Stimulated activated CD4-positive, alpha-beta T cell treated with anti-CD3 and anti-CD28 coated beads, TNF-alpha, amount 100 ng/mL, for 1 hour (primary cell): Measurements from ENCODE around the gene RELN.

Experiments
- DNase-seq, 3 donors: peaks; one replicate each; pipeline ENCODE4 v3.0.0-alpha.2; 2020; ENCODE audit warnings: low read depth in 3 of 3, low spot score in 1 of 3

RELN gene

DNA sequence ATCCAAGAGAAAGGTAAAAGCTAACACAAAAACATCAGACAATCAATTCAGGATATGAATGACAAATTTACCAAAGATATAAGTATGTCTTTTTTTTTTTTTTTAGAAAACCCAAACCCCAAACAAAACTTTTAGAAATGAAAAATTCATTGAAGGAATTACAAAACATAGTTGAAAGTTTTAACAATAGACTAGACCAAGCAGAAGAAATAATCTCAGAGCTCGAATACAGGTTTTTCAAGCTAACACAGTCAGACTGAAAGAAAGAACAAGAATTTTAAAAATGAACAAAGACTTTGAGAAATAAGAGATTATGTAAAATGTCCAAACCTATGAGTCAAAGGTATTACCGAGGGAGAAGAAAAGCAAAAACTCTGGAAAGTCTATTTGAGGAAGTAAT is 345.1 kb downstream of the RELN start:
- no peak for DNase-seq

DNA sequence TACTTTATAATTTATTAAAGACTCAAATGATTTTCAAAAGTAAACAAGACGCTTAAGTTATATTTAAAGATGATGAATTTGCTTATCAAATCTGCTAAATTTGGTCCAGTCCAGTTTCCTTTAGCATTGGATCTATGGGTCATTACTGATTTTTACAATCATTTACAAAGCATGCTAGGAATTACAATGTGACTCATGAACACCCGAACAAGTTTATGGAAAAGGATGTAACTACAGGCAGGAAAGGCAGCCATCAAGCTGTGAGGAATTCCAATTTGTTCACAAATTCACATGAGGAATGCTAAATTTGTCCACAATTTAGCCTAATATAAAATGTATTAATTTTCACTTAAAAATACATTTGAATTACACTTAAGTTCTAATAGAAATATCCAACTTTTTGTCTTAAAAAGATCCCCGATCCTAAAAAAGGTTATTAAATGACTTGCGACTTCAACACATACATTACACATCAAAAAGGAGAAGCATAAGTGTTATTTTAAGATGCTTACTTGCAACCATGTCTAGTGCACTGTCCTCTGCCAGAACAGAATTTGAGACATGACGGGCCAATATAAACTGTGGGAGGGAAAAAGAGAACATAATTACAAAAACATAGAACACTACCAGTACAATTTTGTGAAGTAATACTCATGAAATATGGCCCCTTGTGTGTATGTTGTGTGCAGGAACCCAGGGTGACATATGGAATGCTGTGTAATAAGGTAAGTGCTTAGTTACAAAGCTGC is 349.3 kb downstream of the RELN start:
- no peak for DNase-seq

DNA sequence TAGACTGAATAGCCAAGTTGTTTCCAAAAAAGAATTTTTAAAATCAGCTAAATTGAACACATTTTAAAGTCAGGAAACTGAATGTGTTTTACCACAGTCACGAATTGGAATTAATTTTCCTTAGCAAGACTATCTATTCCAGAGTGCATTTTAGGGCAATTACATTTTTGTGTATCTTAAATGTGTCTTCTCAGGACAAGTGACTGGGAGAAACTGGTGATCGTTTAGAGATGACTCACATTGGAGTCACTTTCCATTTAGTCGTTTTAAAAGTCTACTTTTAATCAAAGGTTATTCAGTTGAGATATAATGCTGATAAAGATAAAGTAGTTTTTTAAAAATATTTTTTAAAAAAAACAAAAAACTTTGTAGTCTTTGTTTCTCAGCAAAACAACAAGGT is 351.7 kb downstream of the RELN start:
- DNase-seq, result no peak

DNA sequence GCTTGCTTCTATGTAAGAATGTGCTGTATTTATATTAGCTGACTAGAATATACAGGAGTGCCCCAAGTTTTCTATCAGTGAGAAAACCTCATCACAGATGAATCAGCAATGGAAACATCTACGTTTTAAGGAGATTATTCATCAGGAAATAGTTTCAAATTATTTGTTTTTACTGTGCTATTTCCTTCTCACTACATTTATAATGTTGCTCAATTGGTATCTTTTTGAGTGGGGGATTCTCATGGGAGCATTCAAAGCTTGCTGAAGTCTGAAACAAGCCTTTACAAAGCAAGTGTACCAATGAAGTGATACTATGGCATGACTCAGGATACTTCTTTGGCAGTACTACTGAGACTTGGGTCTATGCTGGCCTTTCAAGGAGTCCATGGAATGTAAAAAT is 352.4 kb downstream of the RELN start:
- no peak for DNase-seq

DNA sequence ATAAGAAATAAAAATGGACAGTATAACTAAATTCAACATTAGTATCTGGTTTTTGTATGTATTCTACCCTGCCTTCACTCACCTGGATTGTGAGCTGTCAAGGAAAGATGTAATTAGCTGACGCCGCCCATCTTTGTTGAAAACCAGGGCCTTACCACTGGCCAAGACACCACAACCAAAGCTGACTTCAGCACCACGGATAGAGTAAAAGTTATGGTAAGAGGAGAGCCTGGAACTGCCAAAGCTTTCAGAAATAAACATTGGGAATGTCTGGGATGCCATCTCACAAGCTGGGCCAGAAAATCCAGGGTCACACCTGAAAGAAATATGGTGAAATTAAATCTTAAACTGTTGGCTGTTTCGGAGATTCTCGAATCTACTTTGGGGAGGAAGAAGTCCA is 353.3 kb downstream of the RELN start:
- no peak for DNase-seq

DNA sequence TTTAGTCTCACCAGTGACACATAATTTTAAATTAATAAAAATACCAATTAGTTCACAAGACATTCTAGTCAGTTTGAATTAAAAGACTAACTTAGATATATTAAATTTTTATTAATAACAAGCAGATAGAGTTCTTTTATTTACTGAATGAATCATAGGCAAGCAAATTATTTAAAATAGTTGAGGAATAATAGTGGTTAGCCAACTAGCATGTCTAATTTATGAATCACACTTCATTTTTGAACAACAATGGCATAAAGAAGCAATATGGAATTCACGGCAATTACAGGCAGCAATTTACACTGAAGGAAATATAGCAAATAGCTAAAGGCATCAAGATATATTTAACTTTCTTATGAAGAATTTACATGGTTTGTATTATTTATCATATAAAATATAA is 356.5 kb downstream of the RELN start:
- no peak for DNase-seq

DNA sequence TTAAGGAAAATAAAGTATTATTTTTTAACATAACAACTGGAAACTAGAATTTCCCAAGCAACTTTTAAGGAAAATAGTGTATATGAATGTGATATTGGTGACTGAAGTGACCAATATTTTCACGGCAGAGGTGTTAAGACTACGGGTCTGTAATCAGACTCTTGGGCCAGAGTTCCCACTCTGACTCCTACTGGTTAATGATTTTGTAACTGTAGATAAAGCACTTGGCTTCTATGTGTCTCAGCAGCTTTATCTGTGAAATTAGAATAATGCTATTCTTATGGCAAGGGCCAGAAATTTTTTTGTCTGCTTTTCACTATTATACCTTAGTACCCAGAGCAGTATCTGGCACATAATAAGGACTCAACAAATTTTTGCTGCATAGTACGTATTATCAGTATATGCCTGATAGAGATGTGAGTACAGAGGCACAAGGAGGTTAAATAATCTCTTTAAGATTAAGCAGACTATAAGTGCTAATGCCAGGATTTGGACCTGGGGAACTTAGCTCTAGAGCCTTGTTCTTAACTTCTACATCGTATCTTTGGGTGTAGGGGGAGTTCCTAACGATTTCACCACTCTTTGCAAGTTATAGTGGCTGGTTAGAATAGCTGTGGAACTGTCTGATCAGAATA is 357.3 kb downstream of the RELN start:
- no peak for DNase-seq

DNA sequence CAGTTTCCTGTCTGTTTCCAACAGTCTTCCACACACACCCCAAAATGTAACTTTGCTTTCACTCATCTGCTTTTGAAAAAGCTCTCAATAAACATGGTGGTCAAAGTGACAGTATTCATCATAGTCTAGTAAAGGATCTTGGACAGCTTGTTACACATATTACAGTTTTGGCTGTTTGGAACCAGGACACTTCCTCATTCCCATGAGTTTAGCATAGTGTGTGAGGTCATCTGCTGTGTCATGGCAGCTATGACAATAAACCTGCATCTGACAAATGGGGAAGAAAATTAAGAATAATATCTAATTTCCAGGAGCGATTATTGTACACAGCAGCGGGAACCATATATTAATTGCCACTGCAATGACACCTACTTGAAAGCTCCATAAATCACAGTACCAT is 359.1 kb downstream of the RELN start:
- DNase-seq, result no peak

DNA sequence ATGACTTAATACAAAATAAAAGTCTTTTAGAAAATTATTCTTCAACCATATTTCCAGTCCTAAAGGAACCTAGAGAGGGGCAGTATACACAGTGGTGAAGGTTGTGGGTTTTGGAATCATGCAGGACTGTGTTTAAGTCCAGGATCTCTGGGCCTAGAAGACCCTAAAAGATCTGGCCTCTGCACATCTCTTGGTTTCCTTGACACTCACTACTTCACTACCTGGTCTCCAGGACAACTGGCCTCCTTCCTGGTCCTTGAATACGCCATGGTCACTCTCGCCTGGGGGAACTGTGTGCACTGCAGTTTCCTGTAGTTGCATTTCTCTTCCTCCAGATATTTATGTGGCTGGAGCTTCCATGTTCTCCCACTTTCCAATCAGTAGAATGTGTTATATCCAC is 360.7 kb downstream of the RELN start:
- no peak for DNase-seq

DNA sequence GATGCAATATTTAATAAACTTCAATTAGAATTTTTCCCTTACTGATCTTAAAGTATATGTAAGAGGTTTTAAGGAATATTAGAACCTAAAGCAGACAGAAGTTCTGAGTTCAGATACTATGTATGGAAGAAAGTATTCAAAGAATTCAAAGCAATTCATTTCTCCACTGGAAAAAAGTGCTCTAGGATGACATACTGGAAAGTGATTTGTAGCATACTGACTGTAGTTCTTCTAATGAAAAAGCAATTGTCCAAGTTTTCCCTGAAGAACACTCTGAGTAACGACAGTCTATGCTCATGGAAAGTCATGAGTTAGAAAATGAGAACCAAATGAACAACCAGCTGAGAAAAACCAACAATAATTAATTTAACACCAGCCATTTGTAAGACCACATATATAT is 362.7 kb downstream of the RELN start:
- no peak for DNase-seq

DNA sequence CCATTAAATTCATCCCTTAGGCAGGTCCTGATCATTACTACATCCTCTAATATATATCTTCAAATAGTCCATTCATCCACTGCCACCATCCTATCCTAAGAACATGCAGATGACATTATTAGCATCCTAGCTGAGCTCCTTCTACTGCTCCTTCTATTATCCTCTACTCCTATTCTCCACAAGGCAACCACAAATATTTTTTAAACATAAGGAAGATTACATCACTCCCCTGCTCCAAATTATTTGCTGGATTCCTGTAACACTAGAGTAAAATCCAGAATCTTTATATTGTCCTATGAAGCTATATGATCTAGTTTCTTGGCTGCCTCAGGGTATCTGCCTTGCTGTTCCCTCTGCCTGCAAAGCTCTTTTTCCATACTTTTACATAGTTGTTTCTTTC is 367.2 kb downstream of the RELN start:
- DNase-seq, result no peak

DNA sequence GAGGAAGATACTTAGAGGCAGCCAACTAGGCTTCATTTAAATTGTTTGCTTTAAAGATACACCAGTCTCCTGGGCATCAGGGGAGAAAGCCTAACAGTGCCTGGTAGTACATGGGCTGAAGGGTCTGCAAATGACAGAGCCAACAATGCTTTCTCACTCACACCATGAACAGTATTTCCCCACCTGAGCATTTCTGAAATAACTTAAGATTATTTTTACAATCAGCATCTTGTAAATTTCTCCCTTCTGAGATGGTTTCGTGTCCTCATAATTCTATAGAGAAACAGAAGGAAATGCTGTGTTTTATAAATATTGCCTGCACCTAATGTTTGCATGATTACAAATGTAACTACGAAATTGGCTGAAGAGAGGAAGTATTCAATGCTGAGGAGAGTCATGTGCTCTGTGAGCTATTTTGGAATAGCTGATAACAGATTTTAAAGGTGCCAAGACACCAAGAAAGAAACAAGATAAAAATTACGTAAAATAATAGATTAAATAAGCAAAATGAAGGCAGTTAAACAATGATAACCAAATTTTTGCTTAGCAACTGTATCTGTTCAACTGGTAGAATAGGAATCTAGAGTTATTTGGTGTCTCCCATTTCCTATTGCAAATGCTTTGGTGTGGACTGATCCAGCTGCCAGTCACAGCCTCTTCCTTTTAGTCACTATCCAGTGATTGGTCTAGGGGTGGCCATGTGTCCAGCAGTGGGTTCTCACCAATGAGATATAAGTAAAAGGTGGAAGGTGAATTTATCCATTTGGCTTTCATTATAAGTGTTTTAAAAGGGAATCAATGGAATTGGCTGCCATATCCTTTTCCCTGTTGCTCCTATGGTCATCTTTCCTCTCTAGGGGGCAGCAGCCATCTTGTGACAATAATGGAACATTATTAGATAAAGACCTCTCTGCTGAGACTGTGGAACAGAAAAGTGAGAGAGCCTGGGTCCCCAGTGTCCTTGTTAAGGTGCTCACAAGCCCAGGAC is 375.5 kb downstream of the RELN start:
- DNase-seq, result no peak

DNA sequence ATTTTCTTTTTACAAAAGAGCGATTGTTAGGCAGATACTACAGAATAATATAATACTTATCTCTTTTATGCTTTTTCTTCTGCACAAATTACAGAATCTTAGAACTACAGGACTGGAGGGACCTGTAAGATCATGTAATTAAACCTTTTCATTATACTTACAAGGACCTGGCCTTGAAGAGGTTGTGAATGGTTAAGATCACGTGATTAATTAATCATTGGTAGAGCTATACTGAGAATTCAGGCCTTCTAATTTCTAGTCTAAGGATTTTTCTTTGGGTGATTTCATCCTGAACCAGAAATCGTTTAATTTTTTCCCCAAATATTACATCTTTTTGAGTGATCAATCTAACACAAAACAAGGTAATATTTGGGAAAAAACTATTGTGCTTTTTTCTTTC is 379.7 kb downstream of the RELN start:
- no peak for DNase-seq

DNA sequence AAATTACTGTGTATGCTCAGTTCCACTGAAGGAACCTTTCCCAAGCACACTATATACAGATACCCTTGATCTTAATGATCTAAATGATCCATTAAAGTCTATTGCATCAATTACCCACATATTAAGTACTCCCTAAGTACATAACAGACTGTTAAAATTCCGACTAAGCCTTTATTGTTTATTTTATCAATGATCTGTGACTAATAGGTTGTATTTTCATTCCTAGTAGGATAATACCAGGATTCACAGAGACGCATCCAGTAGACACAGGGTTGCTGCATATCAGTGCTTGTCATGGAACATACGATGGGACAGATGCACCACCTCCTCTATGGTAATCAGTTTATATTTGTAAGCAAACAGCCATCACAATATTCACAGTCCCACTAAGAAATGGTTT is 383.8 kb downstream of the RELN start:
- DNase-seq, result no peak

DNA sequence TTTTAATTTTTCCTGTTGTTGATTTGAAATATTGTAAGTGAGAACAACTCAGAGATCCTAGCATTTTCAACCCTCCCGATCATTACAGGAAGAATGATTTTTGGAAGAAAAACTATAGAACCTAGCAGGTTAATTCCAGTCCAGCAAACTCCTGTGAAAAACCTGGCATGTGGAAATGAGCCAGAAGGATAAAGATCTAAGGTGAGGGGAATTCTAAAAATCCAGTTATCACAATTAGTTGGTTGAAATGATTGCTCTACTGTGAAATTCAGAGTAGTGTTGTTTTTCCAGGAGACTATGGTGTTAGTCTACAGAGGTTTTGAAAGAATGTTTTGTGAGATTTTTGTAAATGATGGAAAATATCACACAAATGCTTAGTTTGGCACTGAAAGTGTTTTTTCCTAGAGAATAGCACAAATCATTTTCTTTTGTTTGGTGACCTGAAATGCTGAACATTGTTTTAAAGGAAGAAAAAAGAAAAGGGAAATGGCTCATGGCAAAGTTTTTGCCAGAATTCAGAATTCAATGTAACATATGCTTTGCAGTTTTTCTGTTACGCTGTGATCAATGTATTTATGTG is 391.0 kb downstream of the RELN start:
- DNase-seq, result no peak

DNA sequence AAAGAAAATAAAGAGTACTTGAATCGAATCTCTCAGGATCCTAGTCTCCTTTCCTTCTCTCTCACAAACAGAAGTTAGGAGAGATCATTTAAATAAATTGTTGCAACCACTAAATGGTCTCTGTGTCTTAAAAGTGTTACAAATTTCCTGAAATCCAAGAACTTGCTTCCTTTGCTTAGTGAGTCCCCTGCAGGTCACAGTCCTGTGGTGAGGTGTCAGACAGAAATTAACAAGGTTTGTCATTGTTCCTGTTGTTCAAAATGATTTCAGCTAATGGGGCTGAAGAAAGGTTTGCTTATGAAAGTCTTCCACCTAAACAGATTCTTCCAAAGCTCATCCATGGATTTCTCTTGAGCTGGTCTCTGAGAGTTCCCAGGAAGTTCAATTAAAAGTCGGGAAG is 391.9 kb downstream of the RELN start:
- DNase-seq, result no peak

DNA sequence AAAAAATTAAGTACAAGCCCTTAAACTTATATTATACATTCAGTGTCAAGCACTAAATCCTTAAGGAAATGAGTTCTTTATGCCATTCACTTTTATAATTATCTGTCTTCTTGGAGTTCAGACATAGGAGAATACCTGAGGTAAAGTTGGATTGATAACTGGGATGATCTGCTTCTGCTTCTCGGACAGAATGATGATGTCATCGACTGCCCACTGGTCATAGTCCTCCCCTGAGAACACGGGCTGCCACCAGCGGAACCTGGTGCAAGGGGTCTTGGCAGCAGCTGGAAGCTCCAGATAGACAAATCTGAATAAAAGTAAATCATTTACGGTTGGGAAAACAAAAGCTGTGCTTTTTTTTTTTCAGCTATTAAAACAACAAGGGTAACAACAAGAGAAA is 395.3 kb downstream of the RELN start:
- DNase-seq, result no peak

DNA sequence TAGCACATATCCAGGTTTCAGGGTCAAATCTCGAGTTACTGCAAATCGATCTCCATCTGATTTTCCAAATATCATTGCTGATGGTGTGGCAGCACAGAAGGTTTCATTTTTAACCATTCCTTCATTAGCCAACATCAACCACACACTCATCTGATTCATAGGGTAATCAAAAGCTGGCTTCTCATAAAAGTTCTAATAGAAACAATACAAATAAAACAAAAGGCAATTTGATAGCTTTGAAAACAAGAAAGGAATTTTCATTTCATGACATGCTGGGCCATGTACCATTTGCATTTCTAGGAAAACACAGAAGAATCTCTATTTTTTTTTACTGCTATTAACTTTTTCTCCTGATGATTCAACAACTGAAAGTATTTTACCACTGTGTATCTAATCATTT is 395.8 kb downstream of the RELN start:
- DNase-seq, result no peak

DNA sequence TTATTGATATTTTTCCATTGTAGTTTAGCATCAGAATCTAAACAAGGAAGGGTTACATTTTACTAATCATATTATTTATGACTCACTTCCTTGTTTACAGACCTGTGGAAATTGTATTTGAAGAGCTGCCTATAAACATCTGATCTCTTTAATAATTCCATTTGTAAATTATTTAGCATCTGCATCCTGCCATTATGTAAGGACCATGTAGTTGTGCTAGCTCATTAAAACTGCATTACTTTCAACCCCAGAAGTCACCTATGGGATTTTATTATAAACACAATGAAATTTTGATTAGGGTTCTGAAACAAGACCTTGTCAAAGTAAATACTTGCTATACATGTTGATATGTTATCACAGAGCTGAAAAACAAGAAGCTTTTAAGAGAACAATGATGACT is 396.6 kb downstream of the RELN start:
- no peak for DNase-seq

DNA sequence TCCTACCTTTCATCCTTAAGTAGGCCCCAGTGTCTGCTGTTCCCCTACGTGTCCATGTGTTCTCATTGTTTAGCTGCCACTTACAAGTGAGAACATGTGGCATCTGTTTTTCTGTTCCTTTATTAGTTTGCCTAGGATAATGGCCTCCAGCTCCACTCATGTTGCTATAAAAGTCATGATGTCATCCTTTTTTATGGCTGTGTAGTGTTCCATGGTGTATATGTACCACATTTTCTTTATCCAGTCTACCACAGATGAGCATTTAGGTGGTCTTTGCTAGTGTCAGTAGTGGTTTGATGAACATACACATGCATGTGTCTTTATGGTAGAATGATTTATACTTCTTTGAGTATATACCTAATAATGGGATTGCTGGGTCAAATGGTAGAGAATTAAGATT is 397.3 kb downstream of the RELN start:
- no peak for DNase-seq

DNA sequence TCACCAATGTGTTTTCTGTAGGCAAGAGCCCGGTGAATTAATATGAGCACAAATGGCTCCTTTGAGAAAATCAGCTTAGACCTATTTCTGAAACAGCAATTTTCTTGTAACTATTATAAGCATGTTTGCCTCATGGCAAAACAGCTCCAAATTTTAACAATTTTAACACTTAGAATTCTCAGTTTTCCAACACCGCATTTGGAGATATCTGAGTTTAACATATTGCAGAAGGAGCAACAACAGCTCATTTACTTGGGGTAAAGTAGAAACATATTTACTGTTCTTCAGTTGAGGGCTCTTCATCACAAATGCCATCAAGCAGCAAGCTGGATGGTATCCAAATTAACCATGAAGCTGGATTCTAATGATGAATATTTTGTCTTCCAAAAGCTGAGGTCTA is 409.4 kb downstream of the RELN start:
- DNase-seq, result no peak

DNA sequence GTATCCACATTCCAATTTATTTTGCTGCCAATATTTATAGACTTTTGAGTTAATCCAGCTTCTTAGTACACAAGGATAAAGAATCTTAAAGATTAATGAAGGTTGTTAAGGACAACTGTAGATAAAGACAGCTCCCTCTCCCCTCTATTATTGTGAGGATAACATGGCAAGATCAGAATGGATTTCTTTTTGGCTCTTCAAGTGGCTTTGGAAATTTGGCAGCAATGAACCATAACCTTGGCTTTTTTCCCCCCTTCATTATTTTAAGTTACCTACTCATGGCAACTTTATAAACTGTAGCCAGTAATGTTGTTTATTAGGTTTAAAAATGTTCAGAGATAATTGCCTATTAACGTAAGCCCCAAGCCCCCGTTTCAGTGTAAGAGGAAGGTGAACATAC is 412.4 kb downstream of the RELN start:
- no peak for DNase-seq
